ENCODE measurements around the gene MYBBP1A. TPM values are rescaled to one million over a fixed set of nuclear protein-coding genes. Genes with fewer than 3 reads are reported as not detected.
A peak's percentile ranks its signal among the peaks of the same experiment; 100 is the strongest.

Gene MYBBP1A
- total and polyA plus RNA-seq, 2 of the 13 experiments (the other 11 are each of a cell fraction or from before 2014, with no cell fraction given) = 18.6 to 54.8 TPM

GRCh38 chr17:4566785-4567184, 11.6 kb upstream of the MYBBP1A start (continued):
- peak; percentile 66; the same call in 1 of the 2 replicates for TF ChIP-seq THRA (CRISPR knock-in tag; IDR thresholded peaks at IDR 0.05; ENCODE audit: borderline replicate concordance)
- TF ChIP-seq RARA (CRISPR knock-in tag; IDR thresholded peaks at IDR 0.05) = no peak
- TF ChIP-seq ZNF770 (CRISPR knock-in tag; IDR thresholded peaks at IDR 0.05) = no peak
- peak; percentile 91 for TF ChIP-seq CTCF (CRISPR knock-in tag; IDR thresholded peaks at IDR 0.05)
- no peak for TF ChIP-seq REPIN1 (CRISPR knock-in tag; IDR thresholded peaks at IDR 0.05; ENCODE audit: borderline replicate concordance, low read depth)
- no peak for TF ChIP-seq ZBTB1 (CRISPR knock-in tag; IDR thresholded peaks at IDR 0.05; ENCODE audit: borderline replicate concordance)
- 0 out of 2 replicates have a peak, but pooled peaks have one; percentile 42 for TF ChIP-seq ZNF580 (CRISPR knock-in tag; IDR thresholded peaks at IDR 0.05; ENCODE audit: borderline replicate concordance, low read depth)
- TF ChIP-seq ZNF160 (CRISPR knock-in tag; IDR thresholded peaks at IDR 0.05) = no peak
- TF ChIP-seq JUNB (CRISPR knock-in tag; IDR thresholded peaks at IDR 0.05; ENCODE audit: borderline replicate concordance) = no peak
- TF ChIP-seq XRCC5 (optimal IDR thresholded peaks at IDR 0.05; ENCODE audit: low read length) = no peak
- peak; percentile 52; the same call in 1 of the 2 replicates for TF ChIP-seq KDM2A (CRISPR knock-in tag; IDR thresholded peaks at IDR 0.05; ENCODE audit: borderline replicate concordance, low read depth)
- 0 out of 2 replicates have a peak, but pooled peaks have one; percentile 16 for TF ChIP-seq IRF2 (CRISPR knock-in tag; IDR thresholded peaks at IDR 0.05)
- TF ChIP-seq GABPB1 (CRISPR knock-in tag; IDR thresholded peaks at IDR 0.05) = no peak
- TF ChIP-seq ZNF7 (CRISPR knock-in tag; IDR thresholded peaks at IDR 0.05) = no peak
- no peak for TF ChIP-seq SNAPC2 (CRISPR knock-in tag; IDR thresholded peaks at IDR 0.05)
- TF ChIP-seq ZBTB7B (CRISPR knock-in tag; IDR thresholded peaks at IDR 0.05) = peak; percentile 20; the same call in 1 of the 2 replicates
- 0 out of 4 replicates have a peak, but pooled peaks of 1 of the 2 experiments have one; percentile 41 for TF ChIP-seq KLF16 (CRISPR knock-in tag; IDR thresholded peaks at IDR 0.05)
- TF ChIP-seq ZNF703 (CRISPR knock-in tag; IDR thresholded peaks at IDR 0.05; ENCODE audit: borderline replicate concordance) = no peak
- 0 out of 2 replicates have a peak, but pooled peaks have one; percentile 12 for TF ChIP-seq ELF3 (CRISPR knock-in tag; IDR thresholded peaks at IDR 0.05)
- peak; percentile 10; the same call in 1 of the 2 replicates for TF ChIP-seq ARID5B (CRISPR knock-in tag; IDR thresholded peaks at IDR 0.05)
- peak; percentile 32 for TF ChIP-seq TEAD3 (CRISPR knock-in tag; optimal IDR thresholded peaks at IDR 0.05; ENCODE audit: borderline replicate concordance)
